ENCODE results near the gene ZBTB4.

The ZBTB4 gene

GRCh38 chr17:7416323-7416722, 63.1 kb downstream of the ZBTB4 start:
- Histone ChIP-seq H3K9me3 (ENCODE audit: insufficient read depth, low read length) (no peaks in the 10 kb centered on the region), H3K79me2 (ENCODE audit: insufficient read depth, low read length) (no peaks in the 10 kb centered on the region), H3K4me2 (ENCODE audit: low read depth, low read length, poor library complexity, severe bottlenecking) (no peak overlapping the region), H4K20me1 (ENCODE audit: low read depth, low read length) (no peaks in the 10 kb centered on the region), H3K27ac (ENCODE audit: low read depth, low read length) (no peak overlapping the region), H3K36me3 (ENCODE audit: low read length) (no peaks in the 10 kb centered on the region), H3F3A (ENCODE audit: insufficient read depth) (no peaks in the 10 kb centered on the region), H2AFZ (ENCODE audit: low read depth, low read length, severe bottlenecking) (no peak overlapping the region), H3K4me3 (ENCODE audit: insufficient read depth, low read length, poor library complexity, severe bottlenecking) (no peak overlapping the region), H3K27me3 (ENCODE audit: low read length) (no peaks in the 10 kb centered on the region), H3K9ac (ENCODE audit: low read length) (no peak overlapping the region), H3K9me2 (replicated peaks; ENCODE audit: insufficient read depth, low read length) (no peaks in the 10 kb centered on the region)
- TF ChIP-seq EZH2phosphoT487 (conservative IDR thresholded peaks at IDR 0.05; ENCODE audit: low read length) (no peak), CTCF (IDR thresholded peaks at IDR 0.05; ENCODE audit: insufficient read depth, low read length, poor library complexity, severe bottlenecking) (no peak)

GRCh38 chr17:7415784-7416183, 63.6 kb downstream of the ZBTB4 start:
- Histone ChIP-seq H3K36me3 (ENCODE audit: low read length) (no peaks in the 10 kb centered on the region), H3K9me2 (replicated peaks; ENCODE audit: insufficient read depth, low read length) (no peaks in the 10 kb centered on the region), H3K4me2 (ENCODE audit: low read depth, low read length, poor library complexity, severe bottlenecking) (no peak overlapping the region), H2AFZ (ENCODE audit: low read depth, low read length, severe bottlenecking) (no peak overlapping the region), H3F3A (ENCODE audit: insufficient read depth) (no peaks in the 10 kb centered on the region), H3K79me2 (ENCODE audit: insufficient read depth, low read length) (no peaks in the 10 kb centered on the region), H3K9ac (ENCODE audit: low read length) (no peak overlapping the region), H4K20me1 (ENCODE audit: low read depth, low read length) (no peaks in the 10 kb centered on the region), H3K4me3 (ENCODE audit: insufficient read depth, low read length, poor library complexity, severe bottlenecking) (no peak overlapping the region), H3K27ac (ENCODE audit: low read depth, low read length) (no peak overlapping the region), H3K9me3 (ENCODE audit: insufficient read depth, low read length) (no peaks in the 10 kb centered on the region), H3K27me3 (ENCODE audit: low read length) (no peaks in the 10 kb centered on the region)
- no peak for TF ChIP-seq CTCF (IDR thresholded peaks at IDR 0.05; ENCODE audit: insufficient read depth, low read length, poor library complexity, severe bottlenecking)
- no peak for TF ChIP-seq EZH2phosphoT487 (conservative IDR thresholded peaks at IDR 0.05; ENCODE audit: low read length)

GRCh38 chr17:7414837-7415236, 64.6 kb downstream of the ZBTB4 start:
- Histone ChIP-seq H3K9ac (ENCODE audit: low read length) (no peak overlapping the region), H3K79me2 (ENCODE audit: insufficient read depth, low read length) (no peaks in the 10 kb centered on the region), H3K27me3 (ENCODE audit: low read length) (no peaks in the 10 kb centered on the region), H3K36me3 (ENCODE audit: low read length) (no peaks in the 10 kb centered on the region), H3K9me3 (ENCODE audit: insufficient read depth, low read length) (no peaks in the 10 kb centered on the region), H3F3A (ENCODE audit: insufficient read depth) (no peaks in the 10 kb centered on the region), H4K20me1 (ENCODE audit: low read depth, low read length) (no peaks in the 10 kb centered on the region), H3K27ac (ENCODE audit: low read depth, low read length) (no peak overlapping the region), H2AFZ (ENCODE audit: low read depth, low read length, severe bottlenecking) (no peak overlapping the region), H3K4me2 (ENCODE audit: low read depth, low read length, poor library complexity, severe bottlenecking) (no peak overlapping the region), H3K4me3 (ENCODE audit: insufficient read depth, low read length, poor library complexity, severe bottlenecking) (no peak overlapping the region), H3K9me2 (replicated peaks; ENCODE audit: insufficient read depth, low read length) (no peaks in the 10 kb centered on the region)
- no peak for TF ChIP-seq EZH2phosphoT487 (conservative IDR thresholded peaks at IDR 0.05; ENCODE audit: low read length)
- TF ChIP-seq CTCF (IDR thresholded peaks at IDR 0.05; ENCODE audit: insufficient read depth, low read length, poor library complexity, severe bottlenecking) = no peak

Measured in SU-DHL-6 (cell line).